Measurements from ENCODE around the gene TMEM14A. TPM values are rescaled to one million over a fixed set of nuclear protein-coding genes. Genes with fewer than 3 reads are reported as not detected.
A peak's percentile ranks its signal among the peaks of the same experiment; 100 is the strongest.

The TMEM14A gene
- total and polyA plus RNA-seq, 9 of the 15 experiments (the other 6 are each of a cell fraction or from before 2014, with no cell fraction given): 3.5 to 43.3 (median 8.5) TPM

DNA sequence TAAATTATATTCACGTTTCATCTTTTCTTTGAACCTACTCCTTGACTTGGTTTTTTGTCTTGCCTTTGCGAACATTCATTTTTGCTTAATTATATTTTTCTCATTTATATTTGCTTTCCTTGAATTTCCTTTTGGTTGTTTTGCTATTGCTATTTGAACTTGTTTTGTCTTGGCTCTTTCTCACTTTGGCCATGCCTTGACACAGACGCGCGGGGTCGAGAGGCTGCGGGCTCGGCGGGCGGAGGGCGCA is 7.1 kb upstream of the TMEM14A start (continued):
- TF ChIP-seq, protein P1, sequence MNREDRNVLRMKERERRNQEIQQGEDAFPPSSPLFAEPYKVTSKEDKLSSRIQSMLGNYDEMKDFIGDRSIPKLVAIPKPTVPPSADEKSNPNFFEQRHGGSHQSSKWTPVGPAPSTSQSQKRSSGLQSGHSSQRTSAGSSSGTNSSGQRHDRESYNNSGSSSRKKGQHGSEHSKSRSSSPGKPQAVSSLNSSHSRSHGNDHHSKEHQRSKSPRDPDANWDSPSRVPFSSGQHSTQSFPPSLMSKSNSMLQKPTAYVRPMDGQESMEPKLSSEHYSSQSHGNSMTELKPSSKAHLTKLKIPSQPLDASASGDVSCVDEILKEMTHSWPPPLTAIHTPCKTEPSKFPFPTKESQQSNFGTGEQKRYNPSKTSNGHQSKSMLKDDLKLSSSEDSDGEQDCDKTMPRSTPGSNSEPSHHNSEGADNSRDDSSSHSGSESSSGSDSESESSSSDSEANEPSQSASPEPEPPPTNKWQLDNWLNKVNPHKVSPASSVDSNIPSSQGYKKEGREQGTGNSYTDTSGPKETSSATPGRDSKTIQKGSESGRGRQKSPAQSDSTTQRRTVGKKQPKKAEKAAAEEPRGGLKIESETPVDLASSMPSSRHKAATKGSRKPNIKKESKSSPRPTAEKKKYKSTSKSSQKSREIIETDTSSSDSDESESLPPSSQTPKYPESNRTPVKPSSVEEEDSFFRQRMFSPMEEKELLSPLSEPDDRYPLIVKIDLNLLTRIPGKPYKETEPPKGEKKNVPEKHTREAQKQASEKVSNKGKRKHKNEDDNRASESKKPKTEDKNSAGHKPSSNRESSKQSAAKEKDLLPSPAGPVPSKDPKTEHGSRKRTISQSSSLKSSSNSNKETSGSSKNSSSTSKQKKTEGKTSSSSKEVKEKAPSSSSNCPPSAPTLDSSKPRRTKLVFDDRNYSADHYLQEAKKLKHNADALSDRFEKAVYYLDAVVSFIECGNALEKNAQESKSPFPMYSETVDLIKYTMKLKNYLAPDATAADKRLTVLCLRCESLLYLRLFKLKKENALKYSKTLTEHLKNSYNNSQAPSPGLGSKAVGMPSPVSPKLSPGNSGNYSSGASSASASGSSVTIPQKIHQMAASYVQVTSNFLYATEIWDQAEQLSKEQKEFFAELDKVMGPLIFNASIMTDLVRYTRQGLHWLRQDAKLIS (CRISPR knock-in tag; IDR thresholded peaks at IDR 0.05): 0 out of 2 replicates have a peak, but pooled peaks have one; percentile 60
- TF ChIP-seq MAZ (CRISPR knock-in tag; conservative IDR thresholded peaks at IDR 0.05 in 1 of 2, IDR thresholded peaks at IDR 0.05 in 1 of 2) (0 out of 4 replicates have a peak, but pooled peaks of 1 of the 2 experiments have one; percentile 1), ARNT (IDR thresholded peaks at IDR 0.05) (peak in 1 of 2 experiments; percentile 46; a peak in 1 of 4 replicates), ZNF124 (CRISPR knock-in tag; IDR thresholded peaks at IDR 0.05) (no peak)

DNA sequence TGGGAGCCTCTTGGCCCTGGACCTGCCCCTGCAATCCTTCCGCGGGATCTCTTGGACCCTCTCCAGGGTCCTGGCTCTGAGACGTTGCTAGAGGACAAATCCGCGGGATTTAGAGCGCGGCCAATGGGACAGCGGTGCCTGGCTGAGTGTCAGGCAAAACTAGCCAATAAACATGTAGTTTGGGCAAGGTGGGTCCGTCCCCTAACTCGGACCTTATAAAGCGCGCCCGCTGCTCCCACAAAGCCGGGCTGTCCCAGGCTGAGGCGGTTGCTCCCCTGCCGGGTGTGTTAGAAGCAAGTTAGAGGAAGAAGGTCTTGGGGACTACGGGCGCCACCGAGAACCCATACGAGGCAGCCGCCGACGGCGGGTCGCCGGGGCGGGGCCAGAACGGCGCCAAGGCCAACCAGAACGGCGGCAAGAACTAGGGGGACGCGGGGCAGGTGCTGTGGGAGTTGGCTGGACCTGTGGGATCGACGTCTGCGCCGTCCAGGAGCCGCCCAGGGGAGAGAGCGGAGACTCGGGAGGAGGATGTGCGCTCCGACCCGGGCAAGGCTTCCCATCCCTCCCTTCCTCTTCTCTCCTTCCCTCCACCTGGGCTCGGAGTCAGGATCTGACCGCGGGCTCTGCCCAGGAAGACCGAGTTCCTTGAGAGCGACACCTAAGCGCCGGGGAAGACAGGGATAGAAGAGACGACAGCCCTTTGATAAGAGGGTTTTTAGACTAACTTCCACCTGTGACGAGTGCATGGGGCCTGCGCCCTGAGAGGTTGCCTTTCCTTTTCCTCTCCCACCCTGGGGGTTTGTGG is 6.5 kb upstream of the TMEM14A start:
- POLR2A ChIA-PET: interaction anchor here (0.7 to 2.1 kb wide), 10 partner anchors 10 to 753 kb away, joined by 3 to 9 read pairs (median 3); partner anchors contain the start of gene EFHC1
- CTCF ChIA-PET (ENCODE audit: low intra/inter-chr PET ratio): interaction anchor here (0.6 to 5.5 kb wide), 7 partner anchors 12 to 580 kb away, joined by 4 to 74 read pairs (median 9); no protein-coding TSS in a partner anchor
- ATAC-seq (peak; percentile 98), FAIRE-seq (peak; percentile 97), DNase-seq (ENCODE audit: extremely low read depth in 1 of 4, low spot score in 3 of 4) (peak; percentile 90 to 98 (median 94))
- Histone ChIP-seq H3K27ac (ENCODE audit: extremely low read depth, low read depth, low read length) (peak overlapping the region; percentile 59), H3K79me2 (ENCODE audit: control insufficient read depth, insufficient read depth, low read length) (peaks cover 16% of the 10 kb centered on the region), H3K9ac (ENCODE audit: insufficient read depth in 1 of 2, low read depth in 2 of 2, low read length in 2 of 2) (peak overlapping the region; percentile 70 to 96), H4K20me1 (replicated peaks; ENCODE audit: control insufficient read depth, insufficient read depth, low read length) (no peaks in the 10 kb centered on the region), H2AFZ (ENCODE audit: low read depth, low read length) (peak overlapping the region; percentile 82), H3K4me2 (ENCODE audit: insufficient read depth, low read length) (peak overlapping the region; percentile 90), H3K27me3 (ENCODE audit: control insufficient read depth in 2 of 2, insufficient read depth in 2 of 2, low read length in 2 of 2) (no peaks in the 10 kb centered on the region), H3K9me1 (ENCODE audit: control insufficient read depth, insufficient read depth, low read length) (no peaks in the 10 kb centered on the region), H3K9me3 (replicated peaks; ENCODE audit: control insufficient read depth, insufficient read depth, low read depth, low read length) (no peaks in the 10 kb centered on the region), H3K36me3 (ENCODE audit: control insufficient read depth, insufficient read depth, low read length) (peaks cover 14% of the 10 kb centered on the region; the same call in 2 of the 3 replicates), H3K4me3 (peak overlapping the region; percentile 63), H3K4me1 (replicated peaks in 1 of 2; ENCODE audit: control insufficient read depth in 2 of 2, insufficient read depth in 2 of 2, low read length in 2 of 2) (peaks cover 7 to 13% of the 10 kb centered on the region in 2 experiments; a peak in 4 of 5 replicates)
- TSS peak; percentile 68 for BruUV-seq (replicated peaks)
- under 1% methylated on average over 44 of the region's 53 CpGs for WGBS (ENCODE audit: insufficient coverage, low coverage, missing lambda C conversion rate)
- intact Hi-C loops (cut with micrococcal nuclease): loop anchor here (1.0 to 10.0 kb wide), 6 partner anchors 32 to 500 kb away; no protein-coding TSS in a partner anchor
- in situ Hi-C loops (cut with MboI): loop anchor here (5.0 to 10.0 kb wide), 2 partner anchors 247 to 360 kb away; no protein-coding TSS in a partner anchor
- 0 out of 2 replicates have a peak, but pooled peaks have one; percentile 62 for TF ChIP-seq ZNF12 (CRISPR knock-in tag; IDR thresholded peaks at IDR 0.05)
- TF ChIP-seq ZKSCAN1 (IDR thresholded peaks at IDR 0.05; ENCODE audit: low read depth, low read length): peak; percentile 14; the same call in 1 of the 2 replicates
- TF ChIP-seq MYNN (IDR thresholded peaks at IDR 0.05): no peak
- no peak for TF ChIP-seq MYNN (CRISPR knock-in tag; IDR thresholded peaks at IDR 0.05)
- TF ChIP-seq POLR2H (tag; IDR thresholded peaks at IDR 0.05; ENCODE audit: low read depth): peak; percentile 94
- TF ChIP-seq FOXA1 (IDR thresholded peaks at IDR 0.05; ENCODE audit: borderline replicate concordance): no peak
- no peak for TF ChIP-seq BRD9 (IDR thresholded peaks at IDR 0.05; ENCODE audit: low read depth, partially characterized antibody)
- TF ChIP-seq FOS (IDR thresholded peaks at IDR 0.05; ENCODE audit: extremely low read depth, insufficient read length): peak; percentile 89
- no peak for TF ChIP-seq ZNF384 (IDR thresholded peaks at IDR 0.05; ENCODE audit: low read depth, low read length)
- no peak for TF ChIP-seq ZNF316 (IDR thresholded peaks at IDR 0.05)
- TF ChIP-seq, protein P2, sequence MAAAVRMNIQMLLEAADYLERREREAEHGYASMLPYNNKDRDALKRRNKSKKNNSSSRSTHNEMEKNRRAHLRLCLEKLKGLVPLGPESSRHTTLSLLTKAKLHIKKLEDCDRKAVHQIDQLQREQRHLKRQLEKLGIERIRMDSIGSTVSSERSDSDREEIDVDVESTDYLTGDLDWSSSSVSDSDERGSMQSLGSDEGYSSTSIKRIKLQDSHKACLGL (CRISPR knock-in tag; IDR thresholded peaks at IDR 0.05; ENCODE audit: borderline replicate concordance, poor library complexity, severe bottlenecking): no peak

Measured in K562 (cell line).